Activated CD8-positive, alpha-beta T cell treated with anti-CD3 and anti-CD28 coated beads, Interleukin-2, amount 10 ng/mL, durations not matched to agents 7 days and 5 days (primary cell): Measurements from ENCODE around the gene BICD2. TPM values are rescaled to one million over a fixed set of nuclear protein-coding genes. Genes with fewer than 3 reads are reported as not detected.

ENCODE experiments used
- ATAC-seq: fragments of 150-1000 bp; cut with Tn5 transposase; one replicate; pipeline ENCODE4 v1.10.0; 2021; ENCODE audit warnings: moderate library complexity
- CTCF ChIA-PET: fragments of 350-600 bp; sonication (Branson Sonifier 250); formaldehyde crosslinking; loops from one replicate; lab custom pipeline; 2021; ENCODE audit warnings: antibody characterized with exemption; lab: Charles Lee
- POLR2A ChIA-PET: fragments of 350-600 bp; sonication (Branson Sonifier 250); formaldehyde crosslinking; loops from one replicate; lab custom pipeline; 2021; ENCODE audit warnings: antibody characterized with exemption; lab: Charles Lee
- DNase-seq: peaks from one replicate; pipeline ENCODE4 v3.0.0-alpha.2; 2020
- H3K27ac Mint-ChIP-seq: one replicate; pipeline ENCODE4 v1.8.0; 2021; ENCODE audit warnings: mild to moderate bottlenecking, mixed read lengths
- H3K27me3 Mint-ChIP-seq: one replicate; pipeline ENCODE4 v1.8.0; 2021; ENCODE audit warnings: low read depth, mixed read lengths
- H3K36me3 Mint-ChIP-seq: one replicate; pipeline ENCODE4 v1.8.0; 2021; ENCODE audit warnings: low read depth, mixed read lengths
- H3K4me1 Mint-ChIP-seq: one replicate; pipeline ENCODE4 v1.8.0; 2021; ENCODE audit warnings: low read depth, mixed read lengths
- H3K4me3 Mint-ChIP-seq: one replicate; pipeline ENCODE4 v1.8.0; 2021; ENCODE audit warnings: mild to moderate bottlenecking, mixed read lengths
- H3K9me3 Mint-ChIP-seq: one replicate; pipeline ENCODE4 v1.8.0; 2022; ENCODE audit warnings: mixed read lengths; ENCODE audit not compliant: insufficient read depth
- total RNA-seq, 2 experiments: library from RNA; stranded (reverse); gene quantifications; one replicate each; pipeline ENCODE4 v1.2.3, GENCODE V29; 2021

Gene BICD2
- total RNA-seq, 2 experiments from 2014 or later: 31.9 to 32.5 TPM

DNA sequence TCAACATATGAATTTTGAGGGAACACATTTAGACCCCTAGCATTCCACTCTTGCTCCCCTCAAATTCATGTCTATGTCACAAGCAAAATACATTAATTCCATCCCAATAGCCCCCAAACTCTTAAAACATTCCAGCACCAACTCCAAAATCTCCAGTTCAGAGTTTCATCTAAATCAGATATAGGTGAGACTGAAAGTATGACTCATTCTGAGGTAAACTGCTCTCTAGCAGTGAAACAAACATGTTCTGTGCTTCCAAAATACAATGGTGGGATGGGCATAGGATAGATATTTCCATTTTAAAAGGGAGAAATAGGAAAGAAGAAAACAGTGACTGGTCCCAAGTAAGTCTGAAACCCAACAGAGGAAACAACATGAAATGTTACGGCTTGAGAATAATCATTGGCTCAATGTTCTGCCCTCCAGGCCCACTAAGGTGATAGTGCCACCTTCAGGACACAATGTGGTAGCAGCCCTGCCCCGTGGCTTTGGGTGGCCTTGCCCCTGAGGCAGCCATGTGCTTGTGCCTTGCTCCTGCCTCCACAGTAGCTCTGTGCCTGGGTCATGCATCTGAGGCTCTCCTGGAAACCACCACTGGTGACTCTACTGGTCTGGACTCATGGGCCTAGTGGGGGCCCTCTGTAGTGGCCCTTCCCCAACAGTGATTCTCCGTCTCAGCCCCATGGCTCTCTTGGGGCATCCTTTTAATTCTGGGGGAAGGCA, 58.3 kb downstream of the BICD2 start:
- H3K27ac Mint-ChIP-seq: peak overlapping the region; percentile 23
- peaks cover 18% of the 10 kb centered on the region for H3K36me3 Mint-ChIP-seq
- no peaks in the 10 kb centered on the region for H3K9me3 Mint-ChIP-seq
- peaks cover 23% of the 10 kb centered on the region for H3K4me1 Mint-ChIP-seq
- H3K4me3 Mint-ChIP-seq: no peak overlapping the region
- DNase-seq (peak; percentile 68), ATAC-seq (peak; percentile 91)
- H3K27me3 Mint-ChIP-seq: no peaks in the 10 kb centered on the region
- ChIA-PET CTCF (interaction anchor here (0.6 to 2.5 kb wide), 9 partner anchors 8 to 567 kb away, joined by 3 to 14 read pairs (median 3); partner anchors contain the start of gene IPPK), POLR2A (no interaction called here)

DNA sequence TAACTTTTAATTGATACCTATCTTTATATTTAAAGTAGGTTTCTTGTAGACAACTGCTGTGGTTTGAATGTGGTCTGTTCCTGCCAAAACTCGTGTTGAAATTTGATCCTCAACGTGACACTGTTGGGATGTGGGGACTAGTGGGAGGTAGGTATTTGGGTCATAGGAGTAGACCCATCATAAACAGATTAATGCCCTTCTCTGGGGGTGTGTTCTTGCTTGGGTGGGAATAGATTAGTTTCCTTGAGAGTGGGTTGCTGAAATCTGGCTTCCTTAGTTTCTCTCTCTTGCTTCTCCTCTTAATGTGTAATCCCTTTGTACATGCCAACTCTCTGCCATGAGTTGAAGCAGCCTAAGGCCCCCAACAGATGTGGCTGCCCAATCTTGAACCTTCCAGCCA, 60.1 kb downstream of the BICD2 start:
- H3K27me3 Mint-ChIP-seq: no peaks in the 10 kb centered on the region
- ChIA-PET POLR2A (interaction anchor here (0.9 kb wide), 1 partner anchor 34 kb away, joined by 4 read pairs; the partner anchor contains the start of gene IPPK), CTCF (interaction anchor here (1.3 to 2.0 kb wide), 2 partner anchors 34 to 228 kb away, joined by 3 to 7 read pairs; partner anchors contain the start of gene IPPK)
- no peaks in the 10 kb centered on the region for H3K9me3 Mint-ChIP-seq
- peaks cover 4% of the 10 kb centered on the region for H3K36me3 Mint-ChIP-seq
- H3K4me1 Mint-ChIP-seq: peaks cover 18% of the 10 kb centered on the region
- DNase-seq (no peak), ATAC-seq (no peak)
- no peak overlapping the region for H3K4me3 Mint-ChIP-seq
- no peak overlapping the region for H3K27ac Mint-ChIP-seq

DNA sequence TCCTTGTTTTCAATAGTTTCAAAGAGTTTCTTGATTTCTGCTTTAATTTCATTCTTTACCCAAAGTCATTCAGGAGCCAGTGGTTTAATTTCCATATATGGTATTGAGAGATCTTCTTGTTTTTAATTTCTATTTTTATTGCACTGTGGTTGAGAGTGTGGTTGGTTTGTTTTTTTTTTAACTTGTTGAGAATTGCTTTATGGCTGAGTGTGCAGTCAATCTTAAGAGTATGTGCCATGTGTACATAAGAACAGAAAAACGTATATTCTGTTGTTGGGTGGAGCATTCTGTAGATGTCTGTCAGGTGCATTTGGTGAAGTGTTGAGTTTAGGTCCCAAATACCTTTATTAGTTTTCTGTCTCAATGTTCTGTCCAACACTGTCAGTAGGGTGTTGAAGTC, 68.0 kb downstream of the BICD2 start:
- no peak for DNase-seq
- peaks cover 16% of the 10 kb centered on the region for H3K9me3 Mint-ChIP-seq
- no peak overlapping the region for H3K27ac Mint-ChIP-seq
- POLR2A ChIA-PET: no interaction called here
- CTCF ChIA-PET: no interaction called here
- H3K4me1 Mint-ChIP-seq: peaks cover 14% of the 10 kb centered on the region
- peaks cover 21% of the 10 kb centered on the region for H3K36me3 Mint-ChIP-seq
- no peak for ATAC-seq
- H3K4me3 Mint-ChIP-seq: no peak overlapping the region
- peaks cover 37% of the 10 kb centered on the region for H3K27me3 Mint-ChIP-seq

DNA sequence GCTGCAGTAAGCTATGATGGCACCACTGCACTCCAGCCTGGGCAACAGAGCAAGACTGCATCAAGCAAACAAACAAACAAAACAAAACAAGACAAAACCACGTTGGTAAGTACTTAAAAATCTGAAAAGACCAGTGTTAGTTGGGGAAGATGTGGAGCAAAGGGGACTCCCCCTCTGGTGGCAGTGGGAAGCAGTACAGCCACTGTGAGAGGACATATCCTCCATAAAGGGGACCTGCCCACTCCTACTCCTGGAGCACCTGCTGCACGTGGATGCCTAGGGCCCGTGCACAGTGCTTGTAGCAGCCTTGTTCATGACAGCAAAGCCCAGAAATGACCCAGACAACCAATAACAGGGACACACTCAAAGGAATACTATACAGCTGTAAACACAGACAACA, 77.7 kb downstream of the BICD2 start:
- no peak for DNase-seq
- H3K4me3 Mint-ChIP-seq: no peak overlapping the region
- no peaks in the 10 kb centered on the region for H3K9me3 Mint-ChIP-seq
- H3K27me3 Mint-ChIP-seq: peaks cover 2% of the 10 kb centered on the region
- ChIA-PET POLR2A (no interaction called here), CTCF (interaction anchor here (1.2 kb wide), 1 partner anchor 11 kb away, joined by 3 read pairs; no protein-coding TSS in a partner anchor)
- H3K36me3 Mint-ChIP-seq: no peaks in the 10 kb centered on the region
- no peaks in the 10 kb centered on the region for H3K4me1 Mint-ChIP-seq
- no peak for ATAC-seq
- no peak overlapping the region for H3K27ac Mint-ChIP-seq

DNA sequence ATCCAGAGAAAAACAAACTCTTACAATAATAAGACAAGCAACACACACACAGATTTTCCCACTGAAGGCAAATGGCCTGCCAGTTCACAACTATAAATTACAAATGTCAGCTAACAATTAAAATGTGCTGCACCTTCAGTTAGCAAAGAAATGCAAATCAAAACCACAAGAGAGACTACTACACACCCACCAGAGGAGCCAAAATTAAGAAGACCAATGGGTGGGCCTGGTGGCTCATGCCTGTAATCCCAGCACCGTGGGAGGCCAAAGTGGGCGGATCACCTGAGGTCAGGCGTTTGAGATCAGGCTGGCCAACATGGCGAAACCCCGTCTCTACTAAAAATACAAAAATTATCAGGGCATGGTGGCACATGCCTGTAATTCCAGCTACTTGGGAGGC, 79.6 kb downstream of the BICD2 start:
- no peak overlapping the region for H3K27ac Mint-ChIP-seq
- ChIA-PET CTCF (interaction anchor here (1.6 kb wide), 1 partner anchor 13 kb away, joined by 3 read pairs; no protein-coding TSS in a partner anchor), POLR2A (no interaction called here)
- no peaks in the 10 kb centered on the region for H3K36me3 Mint-ChIP-seq
- no peak overlapping the region for H3K4me3 Mint-ChIP-seq
- peaks cover 2% of the 10 kb centered on the region for H3K27me3 Mint-ChIP-seq
- no peaks in the 10 kb centered on the region for H3K4me1 Mint-ChIP-seq
- DNase-seq (no peak), ATAC-seq (no peak)
- H3K9me3 Mint-ChIP-seq: no peaks in the 10 kb centered on the region

DNA sequence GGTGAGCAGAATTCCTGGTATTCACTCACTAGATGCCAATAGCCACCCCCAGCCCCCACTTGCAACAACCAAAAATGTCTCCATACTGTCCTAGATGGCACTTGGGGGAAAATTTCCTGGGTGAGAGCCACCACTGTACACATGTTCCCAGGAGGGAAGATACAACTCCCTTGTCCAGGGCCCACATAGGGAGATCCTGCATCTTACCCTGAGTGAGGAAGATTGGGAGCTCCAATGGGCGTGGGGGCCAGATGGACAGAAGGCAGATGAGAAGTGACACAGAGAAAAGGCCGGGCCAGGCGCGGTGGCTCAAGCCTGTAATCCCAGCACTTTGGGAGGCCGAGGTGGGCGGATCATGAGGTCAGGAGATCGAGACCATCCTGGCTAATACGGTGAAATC, 82.4 kb downstream of the BICD2 start:
- ChIA-PET POLR2A (no interaction called here), CTCF (no interaction called here)
- no peaks in the 10 kb centered on the region for H3K27me3 Mint-ChIP-seq
- H3K4me1 Mint-ChIP-seq: no peaks in the 10 kb centered on the region
- H3K4me3 Mint-ChIP-seq: no peak overlapping the region
- no peaks in the 10 kb centered on the region for H3K36me3 Mint-ChIP-seq
- H3K27ac Mint-ChIP-seq: no peak overlapping the region
- no peak for ATAC-seq
- no peak for DNase-seq
- H3K9me3 Mint-ChIP-seq: no peaks in the 10 kb centered on the region

DNA sequence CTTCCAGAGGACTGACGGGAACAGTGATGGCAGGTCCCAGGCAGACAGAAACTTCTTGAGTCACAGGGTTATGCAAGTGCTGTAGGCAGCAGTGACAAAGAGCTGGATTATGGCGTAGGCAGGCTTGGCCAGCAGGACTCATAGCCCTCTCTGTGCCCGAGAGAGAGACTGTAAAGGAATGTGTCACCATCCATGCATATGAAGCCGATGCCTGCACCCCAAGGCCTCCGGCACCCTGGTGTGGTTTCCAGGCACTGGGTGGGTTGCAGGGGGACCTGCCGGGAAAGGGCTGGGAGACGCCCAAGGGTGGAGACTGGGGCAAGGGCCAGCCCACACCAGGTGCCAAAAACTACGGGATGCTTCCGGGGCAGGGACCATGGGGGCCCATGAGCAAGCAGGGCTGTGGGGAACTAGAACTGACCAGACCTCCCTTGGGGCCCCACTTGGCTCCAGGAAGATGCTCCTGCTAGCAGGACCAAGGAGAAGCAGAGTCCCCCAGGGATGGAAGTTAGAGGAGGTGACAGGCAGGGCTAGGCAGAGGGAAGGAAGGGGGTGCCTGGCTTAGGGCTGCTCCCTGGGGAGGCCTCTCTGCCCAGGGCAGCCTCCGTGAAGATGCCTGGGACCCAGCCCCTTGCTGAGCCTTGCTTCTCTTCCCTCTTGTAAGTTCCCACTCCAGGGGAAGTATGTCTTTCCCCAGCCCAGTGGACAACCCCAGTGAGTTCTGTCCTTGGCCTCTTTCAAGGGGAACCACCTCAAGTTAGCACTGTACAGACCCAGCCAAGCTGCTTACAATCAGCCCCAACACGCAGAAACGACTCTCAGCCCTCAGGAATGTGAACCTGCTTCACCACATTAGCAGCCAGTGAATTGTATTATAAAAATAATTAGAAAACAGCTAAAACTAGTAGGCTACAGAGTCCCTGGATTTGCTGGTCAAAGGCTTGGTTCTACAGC, 84.2 kb downstream of the BICD2 start:
- H3K27ac Mint-ChIP-seq: no peak overlapping the region
- POLR2A ChIA-PET: interaction anchor here (0.9 to 1.0 kb wide), 2 partner anchors 10 kb away, joined by 3 read pairs; partner anchors contain the start of gene IPPK
- no peaks in the 10 kb centered on the region for H3K9me3 Mint-ChIP-seq
- no peak overlapping the region for H3K4me3 Mint-ChIP-seq
- no peak for ATAC-seq
- no peaks in the 10 kb centered on the region for H3K4me1 Mint-ChIP-seq
- H3K36me3 Mint-ChIP-seq: no peaks in the 10 kb centered on the region
- CTCF ChIA-PET: interaction anchor here (1.7 kb wide), 1 partner anchor 10 kb away, joined by 5 read pairs; the partner anchor contains the start of gene IPPK
- no peaks in the 10 kb centered on the region for H3K27me3 Mint-ChIP-seq
- DNase-seq: no peak

DNA sequence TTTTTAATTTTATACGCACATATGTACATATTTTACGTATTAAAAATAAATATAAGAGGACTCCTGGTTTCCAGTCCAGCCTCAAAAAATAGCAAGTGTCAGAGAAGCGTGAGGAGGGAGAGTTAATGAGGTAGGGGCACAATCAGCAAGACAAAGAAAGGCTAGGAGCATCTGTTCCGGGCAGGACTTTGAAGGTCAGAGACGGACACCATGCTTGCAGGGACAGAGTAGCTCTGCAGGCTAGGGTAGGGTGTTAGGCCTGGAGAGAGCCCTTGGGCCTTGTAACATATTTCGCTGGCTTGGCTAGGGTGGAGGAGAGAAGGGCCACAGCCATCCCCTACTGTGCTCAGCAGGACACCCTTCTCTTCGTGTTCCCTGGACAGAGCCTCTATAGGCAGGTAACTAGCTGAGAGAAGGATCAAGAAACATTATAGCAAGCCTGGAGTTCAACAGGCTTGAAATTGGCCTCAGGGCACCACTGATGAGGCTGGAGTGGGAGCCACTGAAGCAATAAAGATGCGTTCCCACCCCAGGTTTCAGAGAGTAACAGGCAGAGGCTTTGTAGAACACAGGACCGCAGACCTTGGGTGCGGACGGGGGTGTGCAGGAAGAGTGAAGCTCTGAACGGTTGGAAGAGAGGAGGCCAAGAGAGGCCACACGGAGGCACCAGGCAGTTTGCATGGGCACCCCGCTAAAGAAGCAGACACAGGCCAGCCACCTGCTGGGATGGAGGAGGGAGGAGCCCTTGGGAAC, 85.0 kb downstream of the BICD2 start:
- ChIA-PET POLR2A (interaction anchor here (1.0 kb wide), 1 partner anchor 10 kb away, joined by 3 read pairs; the partner anchor contains the start of gene IPPK), CTCF (interaction anchor here (1.7 kb wide), 1 partner anchor 9 kb away, joined by 5 read pairs; the partner anchor contains the start of gene IPPK)

DNA sequence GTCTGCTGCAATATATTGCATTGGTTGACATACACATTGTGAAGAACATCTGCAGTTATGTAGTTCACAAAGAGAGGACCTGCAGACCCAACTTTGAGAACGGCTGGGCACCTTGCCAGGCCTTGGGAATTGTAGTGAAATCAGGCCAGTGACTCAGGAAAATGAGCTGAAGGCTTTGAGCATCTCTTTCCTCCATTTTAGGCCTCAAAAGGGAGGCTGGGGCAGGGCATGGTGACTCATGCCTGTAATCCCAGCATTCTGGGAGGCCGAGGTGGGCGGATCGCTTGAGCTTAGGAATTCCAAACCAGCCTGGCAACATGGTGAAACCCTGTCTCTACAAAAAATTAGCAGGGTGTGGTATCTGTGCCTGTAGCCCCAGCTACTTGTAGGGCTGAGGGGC, 93.3 kb downstream of the BICD2 start:
- peaks cover 35% of the 10 kb centered on the region for H3K4me1 Mint-ChIP-seq
- no peaks in the 10 kb centered on the region for H3K27me3 Mint-ChIP-seq
- ATAC-seq: no peak
- H3K9me3 Mint-ChIP-seq: no peaks in the 10 kb centered on the region
- no peak overlapping the region for H3K27ac Mint-ChIP-seq
- no peak for DNase-seq
- H3K36me3 Mint-ChIP-seq: peaks cover 21% of the 10 kb centered on the region
- CTCF ChIA-PET: interaction anchor here (0.8 to 2.6 kb wide), 7 partner anchors 11 to 345 kb away, joined by 3 to 14 read pairs (median 5); partner anchors contain the start of gene CENPP
- peak overlapping the region; percentile 96 for H3K4me3 Mint-ChIP-seq
- POLR2A ChIA-PET: interaction anchor here (0.7 to 1.0 kb wide), 2 partner anchors 17 to 347 kb away, joined by 4 to 5 read pairs; no protein-coding TSS in a partner anchor

More for the DNA sequence above, 85.0 kb downstream of the BICD2 start:
- Mint-ChIP-seq H3K36me3 (peaks cover 2% of the 10 kb centered on the region), H3K4me3 (no peak overlapping the region), H3K4me1 (no peaks in the 10 kb centered on the region), H3K9me3 (no peaks in the 10 kb centered on the region), H3K27ac (no peak overlapping the region), H3K27me3 (no peaks in the 10 kb centered on the region)
- no peak for ATAC-seq
- DNase-seq: no peak

DNA sequence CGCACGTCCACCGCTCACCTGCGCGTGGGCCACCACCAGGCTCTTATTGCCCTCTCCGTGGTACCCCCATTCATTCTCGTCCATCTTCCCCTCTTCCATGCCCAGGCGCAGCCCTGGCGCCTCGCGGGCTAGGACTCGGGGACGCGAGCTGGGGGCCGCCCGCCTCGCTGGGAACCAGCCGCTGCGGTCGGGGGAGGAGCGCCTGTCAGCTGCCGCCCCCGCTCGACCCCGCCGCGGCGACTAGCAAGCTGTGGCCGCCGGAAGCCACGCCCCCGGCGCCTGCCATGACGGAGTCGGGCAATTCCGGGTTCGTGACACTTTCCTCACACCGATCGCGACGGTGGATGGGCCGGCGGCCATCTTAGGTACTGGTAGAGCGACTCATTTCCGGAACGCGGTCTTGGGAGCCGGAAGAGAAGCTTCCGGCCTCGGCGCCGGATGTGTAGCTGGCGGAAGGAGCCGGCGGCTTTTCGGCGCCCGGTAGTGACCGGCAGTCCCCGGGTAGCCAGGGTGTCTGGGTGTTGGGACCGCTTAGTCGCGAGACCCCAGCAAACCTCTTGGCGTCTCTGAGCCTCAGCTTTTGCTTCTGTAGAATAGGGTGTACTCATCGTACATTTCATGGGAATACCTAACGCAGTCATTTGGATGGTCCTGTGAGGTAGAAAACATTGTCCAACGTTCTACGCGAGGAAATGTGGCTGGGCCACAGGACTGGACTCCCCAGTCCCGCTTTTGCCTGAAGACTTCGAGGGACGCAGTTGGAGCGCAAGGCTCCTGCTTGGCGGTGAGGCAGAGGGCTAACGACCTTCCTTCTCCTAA, 94.5 kb downstream of the BICD2 start, which contains the start of gene IPPK:
Gene IPPK, minus strand, starts transcription at position 242 of the 819 bp plus-strand sequence. Its CDS starts 143 bp downstream, at position 99.
- H3K4me1 Mint-ChIP-seq: peaks cover 42% of the 10 kb centered on the region
- H3K36me3 Mint-ChIP-seq: peaks cover 25% of the 10 kb centered on the region
- ChIA-PET POLR2A (interaction anchor here (0.6 to 1.6 kb wide), 13 partner anchors 10 to 555 kb away, joined by 3 to 9 read pairs (median 4); partner anchors contain the start of genes BICD2, CENPP and SPTLC1), CTCF (interaction anchor here (1.1 to 2.6 kb wide), 10 partner anchors 8 to 344 kb away, joined by 3 to 14 read pairs (median 5); partner anchors contain the start of gene CENPP)
- DNase-seq (peak; percentile 98), ATAC-seq (peak; percentile 92)
- no peaks in the 10 kb centered on the region for H3K27me3 Mint-ChIP-seq
- H3K27ac Mint-ChIP-seq: peak within 1 kb of the TSS; percentile 96
- no peaks in the 10 kb centered on the region for H3K9me3 Mint-ChIP-seq
- H3K4me3 Mint-ChIP-seq: peak within 1 kb of the TSS; percentile 96
